GM21367 (cell line): ENCODE measurements around the gene UGGT1.
"Not testable (repeated sequence)": the region's sequence is repeated elsewhere in the genome, so short reads cannot be mapped to it uniquely, and the experiment has no call there.

Experiments used
- ATAC-seq: cut with Tn5 transposase; IDR thresholded peaks from one replicate; pipeline ENCODE4 v1.9.1; 2021; ENCODE audit not compliant: unreplicated experiment

Gene UGGT1

DNA sequence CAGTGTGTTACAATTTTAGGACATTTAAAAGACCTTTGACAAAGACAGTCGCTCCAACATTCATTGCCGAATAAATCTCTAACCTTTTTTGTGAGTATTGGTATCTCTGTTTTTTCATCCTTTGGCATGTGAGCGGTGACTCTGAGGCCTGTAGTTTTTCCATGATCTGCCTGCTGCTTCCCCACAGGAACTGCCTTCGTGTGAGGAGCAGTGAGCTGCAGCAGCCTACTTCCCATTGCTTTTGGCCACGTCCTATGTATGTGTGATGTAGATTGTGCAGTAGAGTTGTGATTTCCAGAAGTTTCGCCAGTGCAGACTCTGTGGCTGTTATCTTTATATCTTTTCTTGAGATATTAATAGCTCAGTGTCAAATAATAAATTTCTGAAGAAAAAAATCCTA is 79.8 kb downstream of the UGGT1 start:
- ATAC-seq, result no peak

DNA sequence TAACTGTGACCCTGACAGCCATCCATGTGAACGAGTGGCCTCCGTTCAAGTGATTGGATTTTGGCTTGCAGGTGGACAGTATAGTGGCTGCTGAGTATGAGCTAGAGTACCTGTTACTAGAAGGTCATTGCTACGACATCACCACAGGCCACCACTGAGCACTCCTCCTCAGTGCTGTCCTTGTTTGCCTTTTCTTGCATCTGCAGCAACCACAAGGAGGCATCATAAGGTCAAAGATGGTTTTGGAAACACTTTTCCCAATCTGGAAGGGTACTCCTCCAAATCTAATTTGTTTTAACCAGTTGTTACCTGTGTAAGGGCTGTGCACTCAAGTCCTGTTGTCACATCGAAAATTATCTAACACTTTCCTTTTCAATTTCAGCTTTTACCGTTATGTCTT is 81.2 kb downstream of the UGGT1 start:
- ATAC-seq, result no peak

DNA sequence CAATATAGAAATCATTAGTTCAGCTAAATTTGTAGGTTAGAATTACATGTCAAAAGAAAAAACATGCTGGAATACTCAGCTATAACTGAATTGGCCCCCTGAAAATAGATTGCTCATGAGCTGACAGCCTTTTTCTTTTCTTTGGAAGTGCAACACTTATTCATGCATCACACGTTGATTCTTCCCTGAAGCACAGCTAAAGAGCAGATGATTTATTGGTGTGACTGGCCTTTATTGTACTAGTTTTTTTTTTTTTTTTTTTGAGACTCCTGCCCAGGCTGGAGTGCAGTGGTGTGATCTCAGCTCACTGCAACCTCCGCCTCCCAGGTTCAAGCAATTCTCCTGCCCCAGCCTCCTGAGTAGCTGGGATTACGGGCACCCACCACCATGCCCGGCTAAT is 83.1 kb downstream of the UGGT1 start:
- not testable (repeated sequence) for ATAC-seq

DNA sequence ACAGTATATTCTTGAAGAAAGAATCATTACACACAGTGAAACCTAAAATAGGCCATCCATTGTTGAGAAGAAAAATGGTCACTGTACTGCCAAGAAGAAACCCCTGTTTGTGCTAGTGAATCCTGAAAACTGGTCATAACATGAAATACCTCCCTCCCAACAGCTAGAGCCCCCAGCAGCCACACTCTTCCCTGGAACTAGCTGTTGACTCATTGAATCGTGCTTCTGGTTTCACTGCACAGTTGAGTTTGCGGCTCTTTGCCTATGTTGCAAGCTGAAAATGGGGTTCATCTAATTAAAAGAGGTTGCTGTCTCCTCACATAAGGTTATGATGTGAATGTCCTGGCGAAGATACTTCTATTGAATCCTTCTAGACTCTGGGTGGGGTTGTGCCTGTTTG is 86.3 kb downstream of the UGGT1 start:
- no peak for ATAC-seq

DNA sequence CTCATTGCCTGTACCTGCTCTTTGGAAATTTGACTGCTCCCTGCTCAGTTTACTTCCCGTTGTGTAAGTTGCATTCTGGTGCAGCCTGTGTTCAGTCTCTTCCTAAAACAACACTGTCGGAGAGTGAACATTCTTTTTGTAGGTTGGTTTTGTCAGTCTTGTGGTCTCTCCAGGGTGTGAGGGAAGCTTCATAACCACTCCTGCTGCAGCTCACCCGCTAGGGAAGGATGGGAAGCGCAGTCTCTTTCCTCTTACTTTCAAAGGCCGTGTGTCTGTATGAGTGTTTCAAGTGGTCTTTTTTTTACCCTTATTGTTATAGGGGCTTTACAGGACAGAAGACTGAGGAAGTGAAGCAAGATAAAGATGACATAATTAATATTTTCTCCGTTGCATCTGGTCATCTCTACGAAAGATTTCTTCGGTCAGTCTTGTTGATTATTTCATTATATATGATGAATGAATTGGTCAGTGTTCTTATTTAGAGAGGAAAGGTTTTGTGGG is 87.2 kb downstream of the UGGT1 start:
- no peak for ATAC-seq

DNA sequence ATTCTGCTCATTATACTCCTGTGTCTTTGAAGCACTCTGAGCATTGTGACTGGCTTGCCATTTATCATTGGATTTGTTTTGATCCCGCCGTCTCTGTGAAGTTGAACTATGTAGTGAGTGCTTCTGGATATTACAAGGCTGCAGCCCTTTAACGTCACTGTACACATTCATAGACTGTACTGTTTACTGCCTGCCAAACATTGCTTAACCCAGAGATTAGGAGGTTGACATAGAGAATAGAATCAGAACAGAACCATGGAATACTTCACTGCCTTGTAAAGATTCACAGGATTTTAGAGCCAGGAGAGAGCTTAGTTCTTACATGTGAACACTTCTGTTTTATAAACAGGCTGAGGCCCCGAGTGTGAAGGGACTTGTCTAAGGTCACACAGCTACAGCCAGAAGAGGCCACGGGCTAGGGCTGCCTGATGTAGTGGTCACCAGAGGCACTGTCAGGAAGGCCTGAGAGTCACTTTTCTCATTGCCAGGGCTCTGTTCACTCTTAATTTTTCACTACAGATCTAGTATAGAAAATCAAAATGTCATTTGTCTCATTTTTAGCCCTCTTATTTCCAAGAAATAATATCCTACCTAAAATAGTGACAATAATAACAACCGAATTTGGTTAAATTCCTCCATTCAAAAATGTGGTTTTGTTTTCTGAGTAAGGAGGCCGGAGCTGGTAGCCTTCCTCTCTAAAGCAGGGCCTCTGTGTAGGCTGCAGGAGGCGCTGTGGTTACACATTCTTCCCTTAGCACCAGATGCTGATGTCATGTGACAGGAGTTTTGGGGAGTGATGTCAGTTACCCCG is 87.9 kb downstream of the UGGT1 start:
- peak; percentile 62 for ATAC-seq

DNA sequence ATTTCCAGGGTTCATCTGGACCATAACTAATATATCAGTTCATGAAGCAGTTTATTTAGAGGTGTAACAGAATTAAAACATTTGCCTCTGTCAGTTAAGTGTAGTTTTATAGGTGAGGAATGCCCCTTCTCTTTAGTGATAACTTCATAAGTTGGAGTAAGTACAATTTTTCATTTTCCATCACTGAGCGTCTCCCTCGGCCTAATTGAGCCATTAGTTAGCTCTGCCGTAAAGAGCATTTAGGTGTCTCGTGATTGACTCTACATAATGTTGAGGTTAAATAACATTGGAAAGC is 88.4 kb downstream of the UGGT1 start:
- no peak for ATAC-seq

DNA sequence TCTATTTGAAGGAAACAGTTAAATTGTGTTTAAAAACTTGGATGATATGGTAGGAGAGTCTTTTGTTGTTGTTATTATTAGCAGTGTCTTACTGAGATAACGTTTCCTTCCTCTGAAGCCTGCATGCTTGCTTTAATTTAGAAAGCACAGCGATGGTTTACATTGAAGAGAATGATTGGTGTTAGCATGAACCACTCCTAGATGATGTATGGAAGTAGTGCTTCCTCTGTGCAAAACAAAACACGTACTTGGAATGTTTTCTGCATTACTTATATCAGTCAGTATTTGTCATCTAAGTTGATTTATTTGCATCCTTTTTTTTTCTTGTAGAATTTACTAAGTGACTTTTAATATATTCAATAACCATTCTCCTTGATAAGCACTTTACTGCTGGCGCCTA is 89.0 kb downstream of the UGGT1 start:
- ATAC-seq, result no peak

DNA sequence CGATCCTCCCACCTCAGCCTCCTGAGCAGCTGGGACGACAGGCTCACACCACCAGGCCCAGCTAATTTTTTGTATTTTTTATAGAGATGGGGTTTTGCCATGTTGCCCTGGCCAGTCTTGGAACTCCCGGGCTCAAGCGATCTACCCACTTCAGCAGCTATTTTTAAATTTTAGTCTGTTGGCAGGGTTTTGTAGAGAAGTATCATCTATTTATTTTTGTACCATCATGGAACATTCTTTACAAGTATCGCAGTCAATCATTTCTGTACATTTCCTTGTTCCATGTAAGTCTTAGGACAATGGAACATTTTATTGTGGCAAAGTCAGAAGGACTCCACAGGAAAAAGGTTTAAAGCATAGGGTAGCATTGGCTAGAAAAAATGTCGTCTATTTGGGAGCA is 94.6 kb downstream of the UGGT1 start:
- no peak for ATAC-seq

DNA sequence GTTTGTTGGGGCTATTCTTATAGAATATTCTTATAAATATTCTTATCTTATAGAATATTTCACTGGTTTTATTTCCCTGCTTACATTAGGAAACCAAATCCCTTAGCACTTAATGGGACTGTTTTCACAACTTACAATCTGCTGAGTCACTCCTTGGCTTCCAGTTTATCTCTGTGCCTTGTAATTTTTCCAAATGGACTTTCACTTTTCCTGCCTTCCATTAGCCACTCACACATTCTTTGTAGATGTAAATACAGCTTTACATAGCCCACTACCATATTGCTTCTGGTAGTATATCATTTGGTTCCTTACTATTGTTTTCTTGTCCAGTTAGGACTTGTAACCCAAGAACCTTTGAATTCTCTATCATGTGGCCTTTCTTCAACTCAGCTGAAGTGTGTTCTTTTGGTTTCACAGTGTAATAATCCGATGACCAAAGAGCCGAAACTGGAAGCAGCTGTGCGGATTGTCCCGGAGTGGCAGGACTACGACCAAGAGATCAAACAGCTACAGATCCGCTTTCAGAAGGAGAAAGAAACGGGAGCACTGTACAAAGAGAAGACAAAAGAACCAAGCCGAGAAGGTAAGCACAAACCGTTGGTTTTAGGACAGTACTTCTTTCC is 96.1 kb downstream of the UGGT1 start:
- ATAC-seq, result no peak

DNA sequence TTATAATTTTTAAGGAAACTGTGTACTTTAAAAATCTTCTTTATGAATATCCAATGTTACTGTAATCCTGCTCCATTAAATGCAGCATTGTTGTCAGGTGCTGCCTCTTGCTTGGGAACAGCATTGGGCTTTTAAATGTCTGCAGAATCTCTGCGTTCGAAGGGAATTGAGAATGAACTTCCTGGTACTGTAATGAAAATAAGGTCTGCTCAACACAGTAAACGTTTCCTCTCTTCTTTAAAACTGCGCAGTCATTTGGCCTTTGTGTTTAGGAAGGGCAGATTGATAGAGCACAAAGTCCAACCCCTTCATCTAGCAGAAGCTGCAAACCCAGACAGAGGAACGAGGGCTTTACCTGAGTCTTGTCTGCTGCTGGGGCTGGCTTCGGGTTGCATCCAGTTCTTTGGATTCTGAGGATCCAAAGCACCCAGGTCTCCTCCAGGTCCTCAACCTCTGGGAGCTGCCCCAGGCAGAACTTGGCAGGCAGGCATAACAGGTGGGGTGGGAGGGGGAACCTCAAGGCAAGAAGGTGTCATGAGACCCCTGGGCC is 104.5 kb downstream of the UGGT1 start:
- ATAC-seq, result no peak

DNA sequence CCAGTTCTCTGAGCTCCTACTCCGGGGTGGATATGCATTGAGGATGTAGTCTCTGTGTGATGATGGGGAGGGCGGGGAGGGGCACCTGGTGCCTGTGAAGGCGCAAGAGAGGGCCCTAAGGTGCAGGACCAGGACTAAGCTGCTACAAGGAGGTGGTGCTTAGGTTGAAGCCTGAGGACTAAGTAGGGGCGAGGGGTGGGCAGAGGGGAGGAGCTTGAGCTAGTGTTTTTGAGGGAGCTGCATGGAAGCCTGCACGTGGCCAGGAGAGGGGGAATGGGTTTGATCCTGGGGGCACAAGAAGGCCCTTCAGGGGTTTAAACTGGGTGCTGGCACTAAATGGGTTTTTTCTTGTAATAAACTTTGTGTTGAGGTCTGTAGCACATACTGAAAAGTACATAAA is 105.0 kb downstream of the UGGT1 start:
- ATAC-seq, result no peak

DNA sequence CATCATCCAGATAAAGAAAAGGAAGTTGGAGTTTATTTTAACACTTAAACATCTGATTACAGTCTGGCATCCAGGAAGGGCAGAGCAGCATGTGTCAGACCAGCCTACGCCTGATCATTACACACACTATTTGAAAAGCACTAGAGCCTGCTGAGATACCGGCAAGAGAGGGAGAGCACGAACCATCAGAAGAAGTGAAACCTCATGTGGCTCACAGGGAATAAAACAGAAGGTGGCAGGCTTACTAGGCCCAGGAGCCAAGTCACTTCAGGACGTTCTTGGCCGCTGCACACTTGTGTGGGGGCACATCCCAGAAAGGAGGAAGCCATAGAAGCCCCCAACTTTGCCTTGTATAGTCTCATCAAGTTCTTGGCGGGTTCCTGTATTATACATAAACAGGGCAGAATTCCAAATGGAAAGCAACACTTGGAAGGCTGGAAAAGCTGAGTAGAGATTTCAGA is 105.5 kb downstream of the UGGT1 start:
- ATAC-seq, result peak; percentile 57

DNA sequence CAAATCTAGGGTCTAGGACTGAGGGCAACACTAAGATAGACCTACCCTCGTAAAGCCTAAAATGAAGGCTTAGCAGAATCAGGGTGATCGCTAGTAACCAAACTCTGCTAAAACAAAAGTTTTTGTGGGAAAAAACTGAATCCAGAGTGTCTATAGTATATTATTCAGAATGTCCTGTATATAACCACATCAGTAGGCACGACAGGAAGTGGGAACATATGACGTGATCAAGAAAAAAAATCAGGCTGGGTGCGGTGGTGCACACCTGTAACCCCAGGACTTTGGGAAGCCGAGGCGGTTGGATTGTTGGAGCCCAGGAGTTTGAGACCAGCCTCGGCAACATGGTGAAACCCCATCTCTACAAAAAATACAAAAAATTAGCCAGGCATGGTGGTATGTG is 106.1 kb downstream of the UGGT1 start:
- ATAC-seq, result no peak

DNA sequence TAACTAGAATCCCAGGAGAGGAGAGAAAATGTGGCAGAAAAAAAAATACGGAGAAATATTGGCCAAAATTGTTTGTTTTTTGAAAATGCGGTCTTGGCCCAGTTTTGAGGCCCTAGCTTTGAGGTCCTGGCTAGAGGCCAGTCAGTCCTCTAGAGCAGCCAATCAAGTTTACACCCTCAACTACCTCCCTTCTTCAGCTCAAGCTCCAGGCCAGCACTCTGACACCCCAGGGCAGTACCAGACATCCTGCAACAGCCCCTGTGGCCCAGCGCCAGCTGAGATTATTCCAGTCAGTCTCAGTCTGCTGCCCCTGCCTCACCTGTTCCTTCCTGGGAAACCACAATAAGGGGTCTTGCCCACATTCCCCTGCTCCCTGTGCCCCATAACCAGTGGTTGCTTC is 107.7 kb downstream of the UGGT1 start:
- no peak for ATAC-seq

DNA sequence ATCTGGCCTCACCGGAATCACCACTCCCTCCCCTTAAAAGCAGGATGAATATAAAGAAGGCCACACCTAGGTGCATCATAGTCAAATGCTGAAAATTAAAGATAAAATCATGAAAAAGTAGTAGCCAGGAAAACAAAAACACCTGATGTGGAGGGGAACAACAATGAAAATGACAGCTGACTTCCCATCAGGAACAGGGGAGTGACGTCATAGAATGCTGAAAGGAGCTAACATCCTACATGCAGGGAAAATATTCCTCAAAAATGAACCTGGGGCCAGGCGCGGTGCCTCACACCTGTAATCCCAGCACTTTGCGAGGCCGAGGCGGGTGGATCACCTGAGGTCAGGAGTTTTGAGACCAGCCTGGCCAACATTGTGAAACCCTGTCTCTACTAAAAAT is 108.1 kb downstream of the UGGT1 start:
- ATAC-seq, result no peak

DNA sequence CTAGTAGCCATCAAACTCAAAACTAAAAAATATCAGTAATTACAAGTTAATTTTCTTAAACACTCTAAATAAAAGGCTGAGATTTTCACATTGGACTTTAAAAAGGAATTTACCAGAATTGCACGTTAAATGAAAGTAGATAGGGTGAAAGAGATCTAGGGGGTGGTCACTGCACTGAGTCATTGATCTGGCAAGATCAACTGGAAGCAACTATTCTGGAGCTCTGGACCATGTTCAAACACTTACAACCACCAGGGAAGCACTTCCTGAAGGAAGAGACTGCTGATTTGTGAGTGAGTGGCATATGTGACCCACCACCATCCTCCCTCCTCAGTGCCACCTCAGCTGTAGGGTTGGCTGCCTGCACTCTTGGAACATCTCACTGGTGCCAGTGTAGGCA is 111.8 kb downstream of the UGGT1 start:
- no peak for ATAC-seq

DNA sequence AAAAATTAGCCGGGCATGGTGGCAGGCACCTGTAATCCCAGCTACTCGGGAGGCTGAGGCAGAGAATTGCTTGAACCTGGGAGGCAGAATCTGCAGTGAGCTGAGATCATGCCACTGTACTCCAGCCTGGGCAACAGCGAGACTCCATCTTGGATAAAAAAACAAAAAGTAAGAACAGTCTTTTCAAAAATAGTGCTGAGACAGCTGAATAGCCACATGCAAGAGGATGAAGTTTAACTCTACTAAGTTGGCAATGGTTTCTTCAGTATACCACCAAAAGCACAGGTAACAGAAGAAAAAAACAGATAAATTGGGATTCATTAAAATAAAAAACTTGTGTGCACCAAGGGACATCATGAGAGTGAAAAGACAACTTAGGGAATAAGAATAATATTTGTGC is 115.2 kb downstream of the UGGT1 start:
- ATAC-seq, result no peak

DNA sequence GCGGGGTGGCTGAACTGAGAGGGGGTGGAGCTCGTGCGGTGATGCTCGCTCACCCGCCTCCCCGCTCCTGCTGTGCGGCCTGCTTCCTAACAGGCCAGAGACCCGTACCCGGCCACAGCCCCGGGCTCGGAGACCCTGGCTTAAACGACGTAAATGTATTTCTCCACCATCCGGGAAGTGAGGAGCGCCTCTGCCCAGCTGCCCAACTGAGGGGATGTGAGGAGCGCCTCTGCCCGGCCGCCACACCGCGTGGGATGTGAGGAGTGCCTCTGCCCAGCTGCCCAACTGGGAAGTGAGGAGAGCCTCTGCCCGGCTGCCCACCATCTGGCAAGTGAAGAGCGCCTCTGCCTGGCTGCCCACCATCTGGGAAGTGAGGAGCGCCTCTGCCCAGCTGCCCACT is 117.0 kb downstream of the UGGT1 start:
- ATAC-seq, result no peak

DNA sequence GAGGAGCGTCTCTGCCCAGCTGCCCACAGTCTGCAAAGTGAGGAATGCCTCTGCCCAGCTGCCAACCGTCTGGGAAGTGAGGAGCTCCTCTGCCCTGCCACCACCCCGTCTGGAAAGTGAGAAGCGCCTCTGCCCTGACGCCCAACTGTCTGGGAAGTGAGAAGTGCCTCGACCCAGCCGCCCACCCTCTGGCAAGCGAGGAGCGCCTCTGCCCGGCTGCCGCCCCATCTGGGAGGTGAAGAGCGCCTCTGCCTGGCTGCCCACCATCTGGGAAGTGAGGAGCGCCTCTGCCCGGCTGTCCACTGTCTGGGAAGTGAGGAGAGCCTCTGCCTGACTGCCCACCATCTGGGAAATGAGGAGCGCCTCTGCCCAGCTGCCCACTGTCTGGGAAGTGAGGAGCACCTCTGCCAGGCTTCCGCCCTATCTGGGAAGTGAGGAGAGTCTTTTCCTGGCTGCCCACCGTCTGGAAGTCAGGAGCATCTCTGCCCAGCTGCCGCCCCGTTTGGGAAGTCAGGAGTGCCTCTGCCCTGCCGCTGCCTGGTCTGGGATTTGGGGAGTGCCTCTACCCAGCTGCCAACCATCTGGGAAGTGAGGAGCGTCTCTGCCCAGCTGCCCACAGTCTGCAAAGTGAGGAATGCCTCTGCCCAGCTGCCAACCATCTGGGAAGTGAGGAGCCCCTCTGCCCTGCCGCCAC is 117.8 kb downstream of the UGGT1 start:
- ATAC-seq, result not testable (repeated sequence)

DNA sequence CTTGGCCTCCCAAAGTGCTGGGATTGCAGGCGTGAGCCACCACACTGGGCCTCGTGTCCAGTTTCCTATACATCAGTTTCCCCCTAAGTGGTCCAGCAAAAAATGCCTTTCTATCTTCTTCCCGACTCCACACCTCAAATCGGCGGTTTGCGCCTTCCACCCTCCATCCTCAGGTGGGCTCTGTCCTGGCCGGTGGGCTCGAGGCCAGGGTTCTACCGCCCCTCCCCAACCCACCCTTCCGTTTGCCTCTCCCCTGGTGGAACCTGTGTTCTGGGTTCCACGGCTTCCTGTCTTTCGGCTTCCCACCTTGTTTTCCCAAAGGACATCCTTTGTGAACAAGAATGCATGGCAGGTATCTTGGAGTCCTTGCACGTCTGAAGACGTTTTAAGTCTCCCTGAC is 123.3 kb downstream of the UGGT1 start:
- no peak for ATAC-seq
